Gastrocnemius medialis (tissue), 4 donors: ENCODE results near the gene RGL3. TPM values are rescaled to one million over a fixed set of nuclear protein-coding genes. Genes with fewer than 3 reads are reported as not detected.

Experiments used
- ATAC-seq, 2 donors: fragments of 150-250 bp; one replicate each; pipeline ENCODE4 v1.9.1; 2016
- DNase-seq, 2 donors: peaks; one replicate each; pipeline ENCODE4 v3.0.0-alpha.2; 2019
- H3K27ac ChIP-seq, 4 donors: fragments of 200-600 bp; sonication (generic); 1 replicate in 1 of 4; 2 replicates in 3 of 4; pipeline ENCODE4 v1.5.1; 2016 to 2018; ENCODE audit warnings: mild to moderate bottlenecking in 2 of 4, moderate library complexity in 1 of 4
- H3K27me3 ChIP-seq, 3 donors: fragments of 200-600 bp; sonication (generic) in 2 of 3; 1 replicate in 1 of 3; 2 replicates in 2 of 3; pipeline versions ENCODE4 v1.5.1 to v1.6.0; 2016 to 2019; ENCODE audit warnings: mild to moderate bottlenecking in 1 of 3, moderate library complexity in 1 of 3
- H3K36me3 ChIP-seq, 2 donors: fragments of 200-600 bp; sonication (generic) in 1 of 2; one replicate each; pipeline ENCODE4 v1.5.1; 2017 to 2018
- H3K4me1 ChIP-seq, 2 donors: fragments of 200-600 bp; sonication (generic) in 1 of 2; one replicate each; pipeline ENCODE4 v1.5.1; 2016 to 2017; ENCODE audit warnings: mild to moderate bottlenecking in 2 of 2
- H3K4me3 ChIP-seq, 4 donors: fragments of 200-600 bp; sonication (generic) in 3 of 4; 1 replicate in 1 of 4; 2 replicates in 3 of 4; pipeline ENCODE4 v1.5.1; 2016 to 2019; ENCODE audit warnings: mild to moderate bottlenecking in 2 of 4
- H3K9me3 ChIP-seq, 3 donors: fragments of 200-600 bp; sonication (generic) in 2 of 3; 1 replicate in 1 of 3; 2 replicates in 2 of 3; pipeline ENCODE4 v1.5.1; 2016 to 2019
- POLR2A ChIP-seq, 2 donors: fragments of 450-650 bp; IDR thresholded peaks; one replicate each; pipeline ENCODE4 v1.6.1; 2017; ENCODE audit warnings: antibody characterized with exemption in 2 of 2, mild to moderate bottlenecking in 2 of 2, moderate library complexity in 2 of 2
- in situ Hi-C, 4 donors: fragments of 200-750 bp; cut with MboI; loops; one replicate each; pipeline versions ENCODE4 v1.15.0 to v1.8.0; 2017; ENCODE audit warnings: low sequenced_read_pairs in 4 of 4
- intact Hi-C: fragments of 100-400 bp; cut with DNase I; formaldehyde crosslinking; loops from one replicate; pipeline ENCODE4 v1.15.1; 2023; ENCODE audit warnings: low total_unique reads
- total RNA-seq, 4 donors: library from RNA; depleted of rRNA; stranded (reverse); fragments of >200 nt; gene quantifications; one replicate each; pipeline versions ENCODE4 v1.1.0 to v1.2.3, GENCODE V29; 2016
- TF ChIP-seq, protein P1 (sequence below), 5 experiments: fragments of 450-650 bp in 3 of 5; fragments of 200-600 bp in 2 of 5; sonication (generic) in 2 of 5; IDR thresholded peaks in 4 of 5; conservative IDR thresholded peaks in 1 of 5; 1 replicate in 4 of 5; 2 replicates in 1 of 5; pipeline ENCODE4 v1.5.1; 2016 to 2019; ENCODE audit warnings: antibody characterized with exemption in 5 of 5, mild to moderate bottlenecking in 3 of 5, moderate library complexity in 3 of 5

Gene RGL3
- total RNA-seq, 4 donors from 2014 or later: 0.33 to 7.0 (median 1.3) TPM

DNA sequence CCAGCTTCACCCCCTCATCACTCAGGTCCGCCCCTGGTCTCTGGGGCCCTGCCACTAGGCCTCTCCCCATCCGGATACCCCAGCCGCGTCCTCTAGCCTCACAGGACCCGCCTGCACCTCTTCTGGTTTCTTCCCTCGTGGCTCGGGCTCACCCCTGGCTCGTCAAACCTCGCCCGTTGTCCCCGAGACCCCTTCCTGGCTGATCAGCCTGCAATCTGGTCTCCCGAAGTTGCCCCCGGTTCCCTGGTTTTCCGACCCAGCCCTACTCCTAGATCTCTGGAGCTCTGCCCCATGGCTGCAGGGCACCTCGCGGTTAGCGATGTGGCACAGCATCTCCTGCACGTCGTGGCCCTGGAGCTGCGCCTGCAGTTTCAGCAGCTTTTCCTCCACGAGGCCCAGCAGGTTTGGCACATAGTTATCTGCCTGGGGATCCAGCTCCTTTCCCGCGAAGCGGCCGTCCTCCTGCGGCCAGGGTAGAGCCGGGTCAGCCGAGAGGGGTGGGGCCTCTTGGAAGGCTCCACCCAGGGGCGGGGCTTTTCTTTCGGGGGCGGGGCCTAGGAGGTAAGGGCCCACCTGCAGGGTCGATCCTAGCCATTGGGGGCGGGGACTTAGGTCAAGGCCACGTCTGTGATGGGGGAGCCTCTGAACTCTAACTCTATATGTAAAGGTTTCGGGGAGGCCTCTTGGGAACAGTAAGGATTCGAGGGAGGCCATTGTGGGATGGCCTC lies 2.4 kb upstream of the RGL3 start:
- intact Hi-C loops (no loop called here), in situ Hi-C loops (no loop called here)
- TF ChIP-seq, protein P1, sequence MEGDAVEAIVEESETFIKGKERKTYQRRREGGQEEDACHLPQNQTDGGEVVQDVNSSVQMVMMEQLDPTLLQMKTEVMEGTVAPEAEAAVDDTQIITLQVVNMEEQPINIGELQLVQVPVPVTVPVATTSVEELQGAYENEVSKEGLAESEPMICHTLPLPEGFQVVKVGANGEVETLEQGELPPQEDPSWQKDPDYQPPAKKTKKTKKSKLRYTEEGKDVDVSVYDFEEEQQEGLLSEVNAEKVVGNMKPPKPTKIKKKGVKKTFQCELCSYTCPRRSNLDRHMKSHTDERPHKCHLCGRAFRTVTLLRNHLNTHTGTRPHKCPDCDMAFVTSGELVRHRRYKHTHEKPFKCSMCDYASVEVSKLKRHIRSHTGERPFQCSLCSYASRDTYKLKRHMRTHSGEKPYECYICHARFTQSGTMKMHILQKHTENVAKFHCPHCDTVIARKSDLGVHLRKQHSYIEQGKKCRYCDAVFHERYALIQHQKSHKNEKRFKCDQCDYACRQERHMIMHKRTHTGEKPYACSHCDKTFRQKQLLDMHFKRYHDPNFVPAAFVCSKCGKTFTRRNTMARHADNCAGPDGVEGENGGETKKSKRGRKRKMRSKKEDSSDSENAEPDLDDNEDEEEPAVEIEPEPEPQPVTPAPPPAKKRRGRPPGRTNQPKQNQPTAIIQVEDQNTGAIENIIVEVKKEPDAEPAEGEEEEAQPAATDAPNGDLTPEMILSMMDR (IDR thresholded peaks at IDR 0.05 in 4 of 5, conservative IDR thresholded peaks at IDR 0.05 in 1 of 5): no peak
- no peak for TF ChIP-seq POLR2A (IDR thresholded peaks at IDR 0.05)
- Histone ChIP-seq H3K4me1 (peaks cover 4 to 21% of the 10 kb centered on the region in 2 donors), H3K27ac (peak overlapping the region; percentile 55 to 69 (median 65)), H3K4me3 (peak overlapping the region; percentile 11 to 48 (median 40)), H3K9me3 (no peaks in the 10 kb centered on the region), H3K36me3 (no peaks in the 10 kb centered on the region), H3K27me3 (peaks cover 57 to 62% (median 60%) of the 10 kb centered on the region in 3 donors)
- ATAC-seq (peak in 1 of 2 donors; percentile 25), DNase-seq (no peak)

GRCh38 chr19:11420429-11421370 lies 1.6 kb upstream of the RGL3 start:
- H3K36me3 ChIP-seq: no peaks in the 10 kb centered on the region
- peak overlapping the region; percentile 37 to 48 (median 44) for H3K4me3 ChIP-seq
- DNase-seq: peak; percentile 32 to 50
- H3K27me3 ChIP-seq: peaks cover 60 to 62% (median 60%) of the 10 kb centered on the region in 3 donors
- no peaks in the 10 kb centered on the region for H3K9me3 ChIP-seq
- H3K4me1 ChIP-seq: peaks cover 4 to 21% of the 10 kb centered on the region in 2 donors
- H3K27ac ChIP-seq: peak overlapping the region; percentile 55 to 69 (median 65)
- peak; percentile 55 to 57 for ATAC-seq
- TF ChIP-seq, protein P1 (IDR thresholded peaks at IDR 0.05 in 4 of 5, conservative IDR thresholded peaks at IDR 0.05 in 1 of 5): no peak
- peak in 1 of 2 donors; percentile 15 for TF ChIP-seq POLR2A (IDR thresholded peaks at IDR 0.05)
- in situ Hi-C loops (no loop called here), intact Hi-C loops (no loop called here)

DNA sequence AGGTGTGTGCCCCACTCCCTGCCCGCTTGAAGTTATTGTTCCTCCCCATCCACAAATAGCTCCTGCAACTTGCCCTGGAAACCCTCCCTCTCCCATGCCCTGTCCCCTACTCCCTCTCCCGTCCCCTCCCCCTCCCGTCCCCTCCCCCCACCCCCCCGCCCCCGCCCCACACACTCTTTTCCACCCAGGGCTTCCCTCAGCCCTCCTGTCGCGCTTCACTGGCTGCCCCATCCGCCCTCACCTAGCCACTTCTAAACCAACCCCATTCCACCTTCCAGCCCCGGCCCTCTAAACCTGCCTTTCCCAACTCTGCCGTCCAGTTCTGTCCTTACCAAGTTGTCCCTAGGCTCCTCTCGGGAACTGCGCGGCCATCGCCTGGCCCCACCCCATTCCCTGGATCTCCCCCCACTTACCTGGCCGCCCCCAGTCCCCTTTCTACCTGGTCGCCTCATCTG lies 993 bp downstream of the RGL3 start:
- no peak for TF ChIP-seq POLR2A (IDR thresholded peaks at IDR 0.05)
- ATAC-seq (no peak), DNase-seq (no peak)
- peak overlapping the region; percentile 36 to 55 (median 48) for H3K4me3 ChIP-seq
- intact Hi-C loops (no loop called here), in situ Hi-C loops (no loop called here)
- peak overlapping the region; percentile 37 to 67 (median 60) for H3K27ac ChIP-seq
- H3K36me3 ChIP-seq: no peaks in the 10 kb centered on the region
- H3K27me3 ChIP-seq: peaks cover 49 to 52% (median 51%) of the 10 kb centered on the region in 3 donors
- H3K9me3 ChIP-seq: no peaks in the 10 kb centered on the region
- peaks cover 4 to 21% of the 10 kb centered on the region in 2 donors for H3K4me1 ChIP-seq

DNA sequence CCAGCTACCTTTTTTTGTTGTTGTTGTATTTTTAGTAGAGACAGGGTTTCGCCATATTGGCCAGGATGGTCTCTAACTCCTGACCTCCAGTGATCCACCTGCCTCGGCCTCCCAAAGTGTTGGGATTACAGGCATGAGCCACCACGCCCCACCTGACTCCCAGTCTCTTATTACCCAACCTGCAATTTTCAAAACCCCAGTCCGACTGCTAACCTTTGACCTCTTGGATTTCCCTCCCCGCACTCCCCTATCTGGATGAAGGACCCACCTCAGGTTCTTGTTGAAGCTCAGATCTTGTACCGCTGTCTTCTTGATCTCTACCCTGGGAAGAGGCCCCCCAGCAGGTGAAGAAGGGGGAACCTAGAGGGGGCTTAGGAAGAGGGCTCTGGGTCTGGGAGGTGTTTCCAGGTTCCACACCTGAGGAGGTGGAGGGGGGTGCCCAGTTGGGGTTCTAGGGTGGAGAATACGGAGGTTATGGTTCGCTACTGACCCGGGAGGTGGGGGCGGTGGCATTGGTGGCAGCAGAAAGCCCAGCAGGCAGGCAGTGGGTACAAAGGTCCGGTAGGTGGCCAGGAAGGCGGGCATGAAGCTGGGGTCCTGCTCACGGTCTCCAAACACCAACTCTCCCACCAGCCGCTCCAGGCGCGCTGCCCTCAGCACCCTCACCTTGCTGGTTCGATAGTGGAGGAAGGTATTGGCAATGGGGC lies 2.6 kb downstream of the RGL3 start:
- no peak overlapping the region for H3K27ac ChIP-seq
- no peaks in the 10 kb centered on the region for H3K9me3 ChIP-seq
- DNase-seq (no peak), ATAC-seq (no peak)
- H3K36me3 ChIP-seq: no peaks in the 10 kb centered on the region
- peaks cover 0 to 8% of the 10 kb centered on the region in 2 donors for H3K4me1 ChIP-seq
- peaks cover 35 to 38% (median 36%) of the 10 kb centered on the region in 3 donors for H3K27me3 ChIP-seq
- intact Hi-C loops: no loop called here
- TF ChIP-seq, protein P1 (IDR thresholded peaks at IDR 0.05 in 4 of 5, conservative IDR thresholded peaks at IDR 0.05 in 1 of 5): no peak
- no peak for TF ChIP-seq POLR2A (IDR thresholded peaks at IDR 0.05)
- in situ Hi-C loops: no loop called here
- no peak overlapping the region for H3K4me3 ChIP-seq
